Hindlimb muscle (tissue), 1 donor: Measurements from ENCODE around the gene RBM34. TPM values are rescaled to one million over a fixed set of nuclear protein-coding genes. Genes with fewer than 3 reads are reported as not detected.

ENCODE experiments used
- DNase-seq: peaks from one replicate; pipeline ENCODE4 v3.0.0-alpha.2; 2013
- polyA plus RNA-seq: library from polyadenylated mRNA; unstranded; fragments of 120-200 nt; gene quantifications from one replicate; pipeline ENCODE4 v1.2.1, GENCODE V29; 2013; ENCODE audit not compliant: insufficient read length

RBM34 gene
- polyA plus RNA-seq, 1 donor, result 59.7 TPM

DNA sequence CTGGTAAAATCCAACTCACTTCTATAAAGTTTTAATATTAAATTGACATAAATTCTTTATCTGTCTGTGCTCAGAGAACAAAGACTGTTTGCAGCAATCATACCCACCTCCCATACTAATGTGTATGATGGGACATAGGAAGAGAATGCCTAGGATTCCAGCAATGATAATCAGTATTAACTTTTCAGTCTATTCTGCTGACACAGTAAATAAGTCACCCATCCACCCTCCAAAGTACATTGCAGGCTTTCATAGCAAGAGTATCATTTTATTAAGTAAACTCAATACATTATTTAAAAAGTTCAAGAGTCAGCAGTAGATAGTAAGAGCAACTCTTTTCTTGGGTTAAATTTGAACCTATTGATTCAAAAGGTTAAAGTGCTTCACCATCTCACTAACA lies 8.8 kb downstream of the RBM34 start:
- DNase-seq, result no peak

DNA sequence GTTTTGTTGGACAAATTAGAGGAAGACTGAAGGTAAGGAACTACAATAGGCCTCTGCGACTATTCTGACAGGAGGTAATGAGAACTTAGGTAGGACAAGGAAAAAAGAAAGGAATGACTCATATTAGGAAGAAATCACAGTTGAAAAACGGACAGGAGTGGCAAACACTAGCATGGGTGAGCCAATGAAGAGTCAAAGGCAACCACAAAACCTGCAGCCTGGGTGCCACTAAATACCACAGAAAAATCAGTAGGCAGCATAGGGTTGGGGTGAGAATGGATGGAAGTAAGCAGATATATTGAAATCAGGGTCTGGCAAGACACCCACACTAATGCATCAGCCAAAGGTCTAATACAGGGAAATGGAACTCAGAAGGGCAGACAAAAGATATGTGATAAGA lies 10.0 kb downstream of the RBM34 start:
- no peak for DNase-seq

- DNase-seq, result no peak
Measured at GRCh38 chr1:235149824-235150223, 11.2 kb downstream of the RBM34 start.

- DNase-seq, result no peak
Measured at GRCh38 chr1:235147269-235147668, 13.8 kb downstream of the RBM34 start.

DNA sequence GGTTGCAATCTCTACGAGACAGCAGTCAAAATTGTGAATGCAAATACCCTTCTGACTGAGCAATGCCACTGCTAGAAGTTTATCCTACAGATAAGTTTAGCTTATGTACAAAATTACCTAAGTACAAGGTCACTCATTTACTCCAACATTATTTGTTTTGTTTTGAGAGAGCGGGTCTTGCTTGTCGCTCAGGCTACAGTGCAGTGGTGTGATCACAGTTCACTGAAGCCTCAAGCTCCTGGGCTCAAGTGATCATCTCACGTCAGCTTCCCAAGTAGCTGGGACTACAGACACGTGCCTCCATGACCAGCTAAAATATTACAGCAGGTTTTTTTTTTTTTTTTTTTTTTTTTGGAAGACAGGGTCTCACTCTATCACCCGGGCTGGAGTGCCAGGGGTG lies 15.4 kb downstream of the RBM34 start:
- no peak for DNase-seq

DNA sequence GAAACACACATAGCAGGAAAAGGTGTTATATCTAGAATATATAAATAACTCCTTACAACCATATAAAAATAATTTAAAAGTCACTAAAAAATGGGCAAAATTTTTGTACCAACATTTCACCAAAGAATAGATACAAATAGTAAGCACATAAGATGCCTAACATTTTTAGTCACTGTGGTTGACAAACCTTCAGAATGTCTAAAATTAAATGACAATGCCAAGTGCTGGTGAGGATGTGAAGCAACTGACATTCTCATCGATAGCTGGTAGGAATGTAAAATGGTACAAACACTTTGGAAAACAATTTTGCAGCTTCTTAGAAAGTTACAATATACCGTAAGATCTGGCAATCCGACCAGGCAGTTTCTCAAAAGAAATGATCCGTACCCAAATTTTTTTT lies 18.1 kb downstream of the RBM34 start:
- no peak for DNase-seq

GRCh38 chr1:235139315-235139714 lies 21.7 kb downstream of the RBM34 start:
- DNase-seq, result no peak

GRCh38 chr1:235138821-235139220 lies 22.2 kb downstream of the RBM34 start:
- DNase-seq, result no peak

DNA sequence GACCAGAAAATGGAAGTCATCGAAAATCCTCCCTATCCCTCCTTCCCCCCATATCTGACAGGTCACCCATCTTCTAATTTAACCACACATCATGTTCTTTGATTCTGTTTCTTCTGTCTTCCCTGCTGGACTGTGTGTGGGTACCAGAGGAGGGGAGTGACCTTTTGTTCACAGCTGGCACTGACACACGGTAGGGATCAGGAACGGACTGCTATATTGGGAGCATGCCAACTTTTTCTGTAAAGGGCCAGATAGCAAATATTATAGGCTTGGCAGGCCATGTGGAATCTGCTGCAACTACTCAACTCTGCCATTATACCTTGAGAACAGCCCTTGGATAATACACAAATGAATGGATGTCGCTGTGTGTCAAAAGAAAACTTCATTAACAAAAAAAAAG lies 24.9 kb downstream of the RBM34 start:
- no peak for DNase-seq

GRCh38 chr1:235134171-235134570 lies 26.9 kb downstream of the RBM34 start:
- DNase-seq, result no peak

DNA sequence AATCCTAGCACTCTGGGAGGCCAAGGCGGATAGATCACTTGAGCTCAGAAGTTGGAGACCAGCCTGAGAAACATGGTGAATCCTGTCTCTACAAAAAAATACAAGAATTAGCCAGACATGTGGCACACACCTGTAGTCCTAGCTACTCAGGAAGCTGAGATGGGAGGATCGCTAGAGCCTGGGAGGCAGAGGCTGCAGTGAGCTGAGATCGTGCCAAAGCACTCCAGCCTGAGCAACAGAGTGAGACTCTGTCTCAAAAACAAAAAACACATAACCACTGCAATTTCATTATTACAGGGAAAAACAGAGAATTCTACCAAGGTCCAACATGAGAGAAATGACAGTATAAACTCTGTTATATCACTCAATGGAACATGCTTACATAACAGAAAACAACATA lies 28.0 kb downstream of the RBM34 start:
- no peak for DNase-seq

- DNase-seq, result no peak
Measured at GRCh38 chr1:235131961-235132360, 29.1 kb downstream of the RBM34 start.

GRCh38 chr1:235130766-235131270 lies 30.2 kb downstream of the RBM34 start:
- DNase-seq, result no peak

DNA sequence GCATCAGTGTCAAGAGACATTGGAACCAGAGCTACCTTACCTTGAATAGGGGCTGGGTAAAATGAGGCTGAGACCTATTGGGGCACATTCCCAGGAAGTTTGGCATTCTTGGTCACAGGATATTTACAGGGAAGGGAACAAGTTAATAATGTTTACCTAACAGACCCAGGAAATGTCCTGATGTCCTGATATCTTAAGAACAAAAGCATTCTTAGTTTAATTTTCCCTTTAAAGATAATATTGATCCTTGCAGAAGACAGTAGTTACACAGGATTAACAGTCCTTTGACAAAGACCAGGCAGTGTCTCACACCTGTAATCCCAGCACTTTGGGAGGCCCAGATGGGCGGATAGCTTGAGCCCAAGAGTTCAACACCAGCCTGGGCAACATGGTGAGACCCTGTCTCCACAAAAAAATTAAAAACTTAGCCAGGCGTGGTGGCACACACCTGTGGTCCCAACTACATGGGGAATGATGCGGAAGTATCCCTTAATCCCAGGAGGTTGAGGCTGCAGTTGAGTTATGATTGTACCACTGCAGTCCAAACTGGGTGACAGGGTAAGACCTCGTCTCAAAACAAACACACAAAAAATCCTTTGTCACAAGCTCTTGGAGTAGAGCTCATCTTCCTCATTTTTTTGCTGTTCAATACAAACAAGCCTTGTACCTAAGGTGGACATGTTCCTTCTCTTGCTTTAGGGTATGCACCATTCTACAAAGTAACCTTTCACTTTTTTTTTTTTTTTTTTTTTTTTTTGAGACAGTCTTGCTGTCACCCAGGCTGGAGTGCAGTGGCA lies 31.1 kb downstream of the RBM34 start:
- no peak for DNase-seq

GRCh38 chr1:235128456-235129328 lies 32.4 kb downstream of the RBM34 start, which contains the start of gene TOMM20:
Gene TOMM20 (minus strand): TSS chr1:235128837. CDS start chr1:235128715, 122 bp downstream.
- DNase-seq, result peak; percentile 99

GRCh38 chr1:235127732-235128455 lies 33.2 kb downstream of the RBM34 start:
- no peak for DNase-seq

- DNase-seq, result no peak
Measured at GRCh38 chr1:235127203-235127602, 33.8 kb downstream of the RBM34 start.

- no peak for DNase-seq
Measured at GRCh38 chr1:235124665-235125064, 36.4 kb downstream of the RBM34 start.

DNA sequence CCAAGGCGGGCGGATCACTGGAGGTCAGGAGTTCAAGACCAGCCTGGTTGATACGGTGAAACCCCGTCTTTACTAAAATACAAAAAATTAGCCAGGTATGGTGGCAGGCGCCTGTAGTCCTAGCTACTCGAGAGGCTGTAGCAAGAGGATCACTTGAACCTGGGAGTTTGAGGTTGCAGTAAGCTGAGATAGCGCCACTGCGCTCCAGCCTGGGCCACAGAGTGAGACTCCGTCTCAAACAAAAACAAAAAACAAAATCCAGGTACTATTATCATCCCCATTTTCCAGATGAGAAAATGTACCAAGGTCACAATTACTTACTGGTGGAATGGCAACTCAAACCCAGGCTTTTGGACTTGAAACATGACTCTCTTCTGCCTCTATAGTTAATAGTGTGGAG lies 36.9 kb downstream of the RBM34 start:
- no peak for DNase-seq

DNA sequence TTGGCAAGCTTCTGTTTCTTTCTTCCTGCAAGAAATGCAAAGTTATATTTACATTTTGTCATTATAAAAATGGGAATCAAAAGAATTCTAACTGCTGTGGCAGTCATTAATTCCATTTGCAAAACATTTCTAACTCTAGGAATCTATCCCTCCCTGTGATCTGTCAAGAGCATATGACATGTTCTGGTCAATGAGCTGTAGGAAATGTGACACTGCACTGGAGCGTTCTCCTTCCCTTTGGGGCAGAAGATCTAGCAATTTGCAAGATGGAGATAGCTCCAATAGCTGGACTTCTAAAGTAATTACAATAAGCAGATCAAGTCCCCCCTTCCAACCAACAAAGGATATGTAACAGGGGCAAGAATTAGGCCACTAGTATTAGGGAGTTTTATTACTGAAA lies 38.7 kb downstream of the RBM34 start:
- no peak for DNase-seq

GRCh38 chr1:235113183-235113917 lies 47.7 kb downstream of the RBM34 start:
- DNase-seq, result no peak
